A549 (cell line): ENCODE data around the gene PTPN1. TPM values are rescaled to one million over a fixed set of nuclear protein-coding genes. Genes with fewer than 3 reads are reported as not detected.

Experiments used
- ATAC-seq, 2 experiments: fragments of 200-7000 bp in 1 of 2; fragments of >200 bp in 1 of 2; cut with Nextera tagmentation in 1 of 2; cut with Tn5 transposase in 1 of 2; 3 replicates each; pipeline versions ENCODE4 v1.8.0 to v1.9.1; 2018 to 2020; ENCODE audit warnings: mild to moderate bottlenecking in 1 of 2, moderate library complexity in 1 of 2
- CTCF ChIA-PET: fragments of 300-600 bp; sonication (Branson Sonifier 250); formaldehyde crosslinking; extraction: SDS; loops from one replicate; lab custom pipeline; 2021; ENCODE audit warnings: antibody characterized with exemption, inconsistent platforms; lab: Yijun Ruan, JAX
- POLR2A ChIA-PET: fragments of 350-600 bp; formaldehyde crosslinking; extraction: SDS; loops from one replicate; lab custom pipeline; 2021; ENCODE audit warnings: antibody characterized with exemption, inconsistent platforms; lab: Yijun Ruan, JAX
- DNase-seq, 2 experiments: peaks; one replicate each; pipeline versions ENCODE4 v3.0.0 to v3.0.0-alpha.2; 2011 to 2016; ENCODE audit warnings: low read depth in 1 of 2, low spot score in 1 of 2
- FAIRE-seq: peaks from 2 replicates; lab custom pipeline; 2011; peaks lifted over from hg19 to GRCh38; lab: Jason Lieb, UNC
- H3K27ac ChIP-seq, 2 experiments: fragments of >200 bp; sonication (Bioruptor Twin); formaldehyde crosslinking; 3 replicates each; pipeline ENCODE4 v1.5.1; 2016 to 2017
- H3K4me1 ChIP-seq: fragments of >200 bp; sonication (Bioruptor Twin); formaldehyde crosslinking; 3 replicates; pipeline ENCODE4 v1.6.1; 2016
- H3K4me2 ChIP-seq: fragments of >200 bp; sonication (Bioruptor Twin); formaldehyde crosslinking; 3 replicates; pipeline ENCODE4 v1.6.1; 2016
- H3K4me3 ChIP-seq: fragments of >200 bp; sonication (Bioruptor Twin); formaldehyde crosslinking; 3 replicates; pipeline ENCODE4 v1.5.1; 2016
- H3K9me3 ChIP-seq: fragments of >200 bp; sonication (Bioruptor Twin); formaldehyde crosslinking; 3 replicates; pipeline ENCODE4 v1.6.1; 2016
- ATOH8 ChIP-seq: fragments of 250-450 bp; sonication (Bioruptor Pico); IDR thresholded peaks from 2 replicates; pipeline ENCODE4 v1.5.0; 2020; ENCODE audit warnings: low read depth, mild to moderate bottlenecking, moderate library complexity
- HDAC2 ChIP-seq: fragments of 200-600 bp; sonication (generic); IDR thresholded peaks from 2 replicates; pipeline ENCODE4 v1.6.1; 2016
- PBX3 ChIP-seq: IDR thresholded peaks from 2 replicates; pipeline ENCODE4 v1.6.1; 2012
- ZFP36 ChIP-seq: fragments of 450-650 bp; IDR thresholded peaks from 2 replicates; pipeline ENCODE4 v1.6.1; 2014; ENCODE audit warnings: borderline replicate concordance; ENCODE audit not compliant: partially characterized antibody
- WGBS: methylation state at CpG from one replicate; pipeline ENCODE4 v1.1.6; 2017; ENCODE audit errors: missing lambda C conversion rate; 5-methylcytosine and 5-hydroxymethylcytosine counted together
- polyA plus RNA-seq, 4 experiments: library from polyadenylated mRNA; depleted of rRNA in 3 of 4; stranded (reverse); fragments of >200 nt; fragmentation: RNase III in 1 of 4; extraction: RNeasy Plus Mini Kit Qiagen cat#74134 plus additional on column Dnase treatment in 1 of 4; gene quantifications; 2 replicates in 3 of 4; 3 replicates in 1 of 4; pipeline ENCODE4 v1.2.3, GENCODE V29; 2011 to 2017
- small RNA-seq, 6 experiments: library from RNA; depleted of rRNA; stranded (forward); fragments of <200 nt; gene quantifications; one replicate each; pipeline ENCODE3, GENCODE V24; 2012

The PTPN1 gene
- polyA plus RNA-seq, 2 of the 4 experiments (the other 2 are of a cell fraction): 23.2 to 24.3 TPM

- TF ChIP-seq ATOH8 (CRISPR knock-in tag): no peak
- no peak for TF ChIP-seq PBX3
These were observed 123.2 kb downstream of the PTPN1 start (continued) for GRCh38 chr20:50633361-50633760.

- POLR2A ChIA-PET: no interaction called here
- CTCF ChIA-PET: interaction anchor here (0.5 to 19.2 kb wide), 13 partner anchors 10 to 848 kb away, joined by 3 to 347 read pairs (median 6); partner anchors contain the start of gene BCAS4
- Histone ChIP-seq H3K4me3 (no peak overlapping the region), H3K9me3 (no peaks in the 10 kb centered on the region), H3K4me2 (no peak overlapping the region), H3K4me1 (peaks cover 43% of the 10 kb centered on the region), H3K27ac (no peak overlapping the region)
- no peak for TF ChIP-seq HDAC2
- TF ChIP-seq ZFP36: peak; percentile 13
- DNase-seq (no peak), FAIRE-seq (no peak), ATAC-seq (no peak)
- 88% methylated on average over 6 of the region's 6 CpGs for WGBS
These were observed 124.0 kb downstream of the PTPN1 start for GRCh38 chr20:50634191-50634590.

Small RNA genes within 50 kb of the gene (small RNA-seq; reads per million reads assigned to genes)
- gene COX6CP2: 0 reads per million in 6 experiments
- 0 reads per million in 6 experiments for gene MIR1302-5
- 0 reads per million in 6 experiments for gene MIR645
- gene RF00019: 0 reads per million in 6 experiments

Other genes starting within 250 kb of the PTPN1 start
- gene RIPOR3, start 181.2 kb downstream of the PTPN1 start, polyA plus RNA-seq (2011; rRNA removed): 0.03 TPM in 1 of 2 replicates, not detected in the other
- gene RIPOR3, start 181.2 kb downstream of the PTPN1 start, polyA plus RNA-seq (2017; fragmentation: RNase III; extraction: RNeasy Plus Mini Kit Qiagen cat#74134 plus additional on column Dnase treatment): 0.05 to 0.06 TPM in 2 of 3 replicates, not detected in the other
- 6.2 and 6.4 TPM in 2 replicates for gene PARD6B, start 221.2 kb downstream of the PTPN1 start, polyA plus RNA-seq (2011; rRNA removed)
- gene PARD6B, start 221.2 kb downstream of the PTPN1 start, polyA plus RNA-seq (2017; fragmentation: RNase III; extraction: RNeasy Plus Mini Kit Qiagen cat#74134 plus additional on column Dnase treatment): 2.7 to 3.1 TPM (median 2.8 TPM) in 3 replicates